GM21576 (cell line): ENCODE data around the gene TPM2.

Experiments
- ATAC-seq: cut with Tn5 transposase; IDR thresholded peaks from one replicate; pipeline ENCODE4 v1.9.1; 2021; ENCODE audit warnings: mild to moderate bottlenecking, moderate library complexity; ENCODE audit not compliant: unreplicated experiment

TPM2 gene

DNA sequence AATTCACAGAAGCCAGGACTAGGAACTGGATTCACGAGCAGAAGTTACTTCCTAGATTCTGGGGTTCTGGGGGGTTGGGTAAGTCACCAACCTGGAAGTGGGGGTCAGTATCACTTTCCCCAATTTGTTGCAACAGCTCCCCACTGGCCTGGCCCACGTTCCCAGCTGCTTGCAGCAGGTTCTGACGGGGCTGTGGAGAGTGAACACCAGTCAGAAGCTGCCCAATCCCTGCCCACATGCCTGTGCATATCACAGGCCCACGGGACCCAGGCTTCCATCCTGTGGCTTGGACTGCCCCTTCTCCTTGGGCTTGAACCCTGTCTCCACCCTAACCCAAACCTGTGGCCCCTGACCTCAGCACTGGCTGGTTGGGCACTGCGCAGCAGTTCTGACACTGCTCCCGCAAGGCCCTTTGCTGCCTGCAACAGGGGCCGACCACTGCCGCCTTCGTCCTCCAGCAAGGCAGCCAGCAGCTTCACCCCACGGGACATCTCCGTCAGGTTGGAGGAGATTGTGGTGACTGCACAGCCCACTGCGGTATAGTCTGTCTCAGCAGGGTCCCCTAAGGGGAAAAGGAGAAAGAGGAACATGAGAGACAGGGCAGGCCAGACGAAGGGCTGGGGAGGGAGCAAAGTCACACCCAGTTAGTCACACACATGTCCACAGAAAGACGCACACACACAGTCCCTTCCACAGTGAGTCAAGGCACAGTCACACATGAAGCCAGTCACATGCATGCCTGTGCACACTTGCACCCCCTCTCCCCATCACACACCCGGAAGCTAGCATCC is 29.2 kb upstream of the TPM2 start:
- no peak for ATAC-seq

GRCh38 chr9:35717132-35717870 is 27.6 kb upstream of the TPM2 start:
- no peak for ATAC-seq

GRCh38 chr9:35716230-35716629 is 26.5 kb upstream of the TPM2 start:
- no peak for ATAC-seq

- ATAC-seq = no peak
These were observed 25.0 kb upstream of the TPM2 start for GRCh38 chr9:35714579-35715252.

DNA sequence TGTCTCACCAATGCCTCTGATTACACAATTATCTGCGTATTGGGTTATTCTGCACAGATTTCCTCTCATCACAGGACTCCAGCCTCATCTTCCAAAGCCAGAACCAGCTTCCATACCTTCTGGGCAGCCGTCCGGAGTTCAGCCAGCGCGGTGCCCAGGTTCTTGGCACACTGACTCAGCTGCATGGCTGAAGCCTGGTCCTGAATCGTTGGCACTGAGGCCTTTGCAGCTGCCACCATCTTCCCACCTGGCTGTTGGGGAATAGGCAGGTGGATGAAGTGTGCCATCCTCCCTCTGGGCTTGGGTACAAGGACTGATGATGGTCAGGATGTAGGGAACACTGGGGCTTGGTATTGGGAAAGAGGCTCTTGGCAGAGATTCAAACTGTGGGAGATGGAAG is 24.4 kb upstream of the TPM2 start:
- ATAC-seq = no peak

DNA sequence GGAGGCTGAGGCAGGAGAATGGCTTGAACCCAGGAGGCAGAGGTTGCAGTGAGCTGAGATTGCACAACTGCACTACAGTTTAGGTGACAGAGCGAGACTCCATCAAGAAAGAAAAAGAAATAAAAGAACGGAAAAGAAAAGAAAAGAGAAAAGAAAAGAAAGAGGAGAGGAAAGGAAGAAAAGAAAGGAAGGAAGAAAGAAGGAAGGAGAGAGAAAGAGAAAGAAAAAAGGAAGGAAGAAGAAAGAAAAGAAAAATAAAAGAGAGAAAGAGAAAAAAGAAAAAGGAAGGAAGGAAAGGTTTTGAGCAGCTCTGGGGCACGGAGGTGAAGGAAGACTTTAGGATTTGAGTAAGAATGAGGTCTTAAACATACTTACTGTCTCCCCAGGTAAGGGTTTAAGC is 23.9 kb upstream of the TPM2 start:
- no peak for ATAC-seq

DNA sequence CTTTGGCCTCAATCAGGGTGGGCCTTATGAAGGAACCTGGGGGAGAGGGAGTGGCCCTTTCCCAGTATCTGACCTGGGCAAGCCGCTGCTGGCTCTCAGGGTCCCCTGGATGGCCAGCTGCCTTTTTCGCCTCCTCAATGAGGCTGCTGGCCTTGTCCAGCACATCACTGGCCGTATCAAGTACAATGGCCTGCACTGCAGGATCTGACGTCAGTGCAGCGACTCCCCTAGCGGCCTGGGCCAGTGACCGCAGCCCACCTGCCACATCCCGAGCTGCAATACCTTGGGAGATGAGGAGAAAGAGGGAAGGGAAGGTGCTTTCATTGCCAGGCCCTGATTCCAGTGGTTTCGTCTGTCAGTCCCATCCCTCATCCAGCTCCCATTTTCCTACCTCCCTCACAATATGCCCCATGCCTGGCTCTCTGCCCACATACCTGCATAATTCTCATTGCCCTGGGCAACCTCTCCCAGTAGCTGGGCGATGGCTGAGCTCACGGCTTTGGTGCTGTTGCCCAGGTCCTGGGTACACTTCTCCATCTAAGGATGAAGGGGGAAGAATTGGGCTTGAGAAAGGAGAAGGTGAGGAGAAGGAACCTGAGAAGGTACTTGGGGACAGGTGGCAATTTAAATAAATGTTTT is 23.2 kb upstream of the TPM2 start:
- ATAC-seq = no peak

DNA sequence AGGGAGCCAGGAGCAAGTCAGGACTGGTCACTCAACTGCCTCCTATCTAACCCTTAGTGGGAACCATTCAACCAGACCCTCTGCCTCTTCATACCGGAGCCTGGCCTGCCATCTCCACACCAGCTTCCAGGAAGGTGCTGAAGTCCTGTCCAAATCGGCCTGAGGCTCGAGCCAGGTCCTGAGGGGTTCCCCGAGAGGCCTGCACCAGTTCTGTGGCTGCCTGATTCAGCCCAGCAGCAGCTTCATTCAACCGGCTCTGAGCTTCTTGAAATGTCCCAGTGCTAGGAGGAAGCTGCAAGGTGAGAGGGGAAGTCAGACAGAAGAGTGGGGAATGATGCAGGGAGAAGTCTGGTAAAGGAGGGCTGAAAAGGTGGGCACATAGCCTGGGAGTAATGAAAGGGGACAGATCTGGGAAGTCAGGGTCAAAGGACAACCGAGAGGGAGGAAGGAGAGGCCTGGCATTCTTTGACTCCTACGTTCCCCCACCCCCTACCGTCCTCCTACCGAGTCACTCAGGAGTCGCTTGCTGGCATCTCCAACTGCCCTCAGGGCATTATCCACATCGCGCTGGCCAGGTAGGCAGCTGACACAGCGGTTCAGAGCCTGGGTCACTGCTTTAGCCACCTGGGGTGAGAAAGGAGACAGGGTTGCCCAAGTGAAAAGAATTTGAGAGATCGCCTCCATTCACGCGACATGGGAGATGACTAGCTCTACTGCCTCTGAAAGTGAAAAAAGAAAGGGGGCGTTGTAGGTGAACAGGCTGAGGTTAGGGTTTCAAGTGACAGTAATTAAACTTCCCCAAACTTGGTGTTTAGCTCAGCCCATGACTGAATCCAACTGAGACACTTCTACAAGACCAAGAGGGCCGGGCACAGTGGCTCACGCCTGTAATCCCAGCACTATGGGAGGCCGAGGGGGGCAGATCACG is 22.0 kb upstream of the TPM2 start:
- no peak for ATAC-seq

- no peak for ATAC-seq
These were observed 21.2 kb upstream of the TPM2 start for GRCh38 chr9:35710818-35711500.

DNA sequence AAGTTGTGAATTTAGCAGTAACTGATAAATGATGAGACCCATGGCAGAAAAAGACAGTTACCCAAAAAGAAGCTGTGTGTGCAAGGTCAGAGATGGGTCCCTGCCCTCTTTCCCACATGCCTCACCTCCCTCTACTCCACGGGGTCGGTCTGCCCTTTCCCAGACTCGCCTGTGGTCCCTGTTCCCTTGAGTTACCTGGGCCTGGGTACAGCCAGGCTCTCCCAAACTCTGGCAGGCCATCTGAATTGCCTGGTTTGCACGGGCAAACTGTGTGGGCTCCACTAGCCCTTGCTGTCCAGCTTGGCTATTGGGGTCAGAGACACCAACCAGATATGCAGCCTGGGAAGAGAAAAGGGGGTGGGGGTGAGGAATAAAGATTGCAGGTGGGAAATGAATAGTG is 18.4 kb upstream of the TPM2 start:
- no peak for ATAC-seq

- no peak for ATAC-seq
These were observed 17.2 kb upstream of the TPM2 start for GRCh38 chr9:35706951-35707350.

DNA sequence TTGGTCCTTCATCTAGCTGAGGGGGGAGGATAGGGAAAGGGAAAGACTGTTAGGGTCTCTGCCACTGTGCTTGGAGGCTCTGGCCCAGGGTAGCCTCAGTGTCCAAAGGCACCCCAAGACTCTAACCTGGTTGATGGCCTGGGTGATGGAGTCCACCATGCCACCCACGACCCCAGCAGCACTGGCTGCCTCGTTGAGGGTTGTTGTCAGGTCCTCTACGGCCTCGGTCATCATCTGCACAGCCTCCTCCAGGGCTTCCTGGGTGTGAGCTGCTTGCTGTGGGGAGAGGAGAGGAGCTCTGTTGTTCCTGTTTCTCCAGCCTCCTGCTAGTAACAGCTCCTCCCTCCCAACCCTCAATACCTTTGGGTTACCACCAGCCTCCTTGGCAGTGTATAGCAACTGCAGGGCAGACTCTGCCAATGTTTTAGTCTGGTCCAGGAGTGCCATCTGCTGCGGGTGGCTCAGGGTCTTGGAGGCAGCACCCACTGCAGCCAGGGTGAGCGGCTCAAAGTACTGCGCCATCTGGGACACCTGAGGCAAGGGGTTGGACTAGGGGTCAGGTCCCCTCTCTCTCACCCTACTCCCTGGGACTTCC is 16.2 kb upstream of the TPM2 start:
- no peak for ATAC-seq

- no peak for ATAC-seq
These were observed 15.6 kb upstream of the TPM2 start for GRCh38 chr9:35705372-35705771.

- ATAC-seq = no peak
These were observed 14.4 kb upstream of the TPM2 start for GRCh38 chr9:35703906-35704672.

GRCh38 chr9:35702696-35703095 is 13.0 kb upstream of the TPM2 start:
- ATAC-seq = no peak

- ATAC-seq = no peak
These were observed 11.2 kb upstream of the TPM2 start for GRCh38 chr9:35700942-35701341.

DNA sequence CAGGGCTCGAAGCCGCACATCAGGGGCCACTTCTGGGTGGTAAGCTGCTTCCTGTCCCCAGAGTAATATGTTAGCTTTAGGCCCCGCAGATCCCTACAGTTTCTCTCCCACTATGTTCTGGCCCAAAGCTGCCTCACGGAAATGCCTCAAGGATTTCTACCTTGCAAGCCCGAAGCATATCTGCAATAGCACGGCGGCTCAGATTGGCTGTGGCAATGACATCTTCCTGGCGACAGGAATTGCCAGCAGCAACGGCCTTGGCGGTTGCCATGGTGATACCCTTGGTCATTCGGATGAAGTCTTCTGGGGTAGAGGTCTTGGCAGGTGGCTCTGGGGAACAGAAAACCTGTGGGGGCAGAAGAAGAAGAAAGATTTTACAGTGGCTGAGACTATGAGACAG is 10.3 kb upstream of the TPM2 start:
- ATAC-seq = no peak

DNA sequence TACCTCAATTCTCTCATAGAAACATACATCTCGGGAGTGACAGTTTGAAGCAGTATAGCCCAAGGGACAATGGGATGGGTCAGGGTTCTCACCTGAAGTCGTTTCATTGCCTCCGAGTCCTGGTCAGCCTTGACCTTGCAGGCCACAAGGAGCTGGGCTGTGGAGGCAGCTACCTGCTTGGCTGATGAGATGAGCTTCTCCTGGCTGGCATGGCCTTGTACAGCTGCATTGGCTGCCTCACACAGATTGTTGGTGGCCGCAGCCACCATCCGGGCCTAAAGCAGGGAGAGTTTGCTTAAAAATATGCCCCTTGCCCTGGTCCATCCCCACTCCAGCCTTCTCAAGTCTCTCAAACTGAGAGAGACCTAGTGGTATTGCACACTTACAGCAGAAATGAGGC is 8.5 kb upstream of the TPM2 start:
- ATAC-seq = no peak

DNA sequence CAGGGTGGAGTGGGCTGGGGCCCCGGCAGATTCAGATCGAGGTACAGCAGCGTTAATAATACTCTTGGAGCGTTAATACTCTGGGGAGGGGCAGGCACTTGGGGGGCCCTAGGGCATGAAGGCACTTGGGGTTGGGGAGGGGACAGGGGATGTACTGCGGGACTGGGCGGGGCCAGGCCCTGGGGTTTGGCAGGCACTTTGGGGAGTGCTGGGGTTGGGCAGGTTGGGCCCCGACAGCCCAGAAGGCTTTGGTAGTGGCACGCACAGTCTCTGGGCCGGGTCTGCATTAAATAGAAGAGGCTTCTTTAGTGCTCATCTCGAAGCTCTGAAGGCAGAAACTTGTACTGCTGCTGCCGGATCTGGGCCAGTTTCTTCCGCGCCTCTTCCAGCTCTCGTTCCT is 7.8 kb upstream of the TPM2 start:
- ATAC-seq = no peak
